ENCODE results near the gene UBXN11. TPM values are rescaled to one million over a fixed set of nuclear protein-coding genes. Genes with fewer than 3 reads are reported as not detected.
"Not testable (repeated sequence)": the region's sequence is repeated elsewhere in the genome, so short reads cannot be mapped to it uniquely, and the experiment has no call there.

UBXN11 gene
- total and polyA plus RNA-seq, 11 donors = 3.7 to 17.2 (median 8.0) TPM

- intact Hi-C loops (cut with DNase I) = no loop called here
- Histone ChIP-seq H3K27me3 (peaks cover 0 to 46% (median 19%) of the 10 kb centered on the region in 9 donors), H3K9me3 (no peaks in the 10 kb centered on the region), H3K27ac (no peak overlapping the region), H3K4me3 (no peak overlapping the region), H3K36me3 (no peaks in the 10 kb centered on the region), H3K4me1 (peaks cover 0 to under 1% (median 0%) of the 10 kb centered on the region in 12 donors)
- DNase-seq (no peak), ATAC-seq (no peak)
- TF ChIP-seq POLR2A (IDR thresholded peaks at IDR 0.05) = no peak
- no peak for TF ChIP-seq CTCF (IDR thresholded peaks at IDR 0.05)
- 76 to 82% (median 79%) methylated on average over 5 of the region's 5 CpGs for WGBS, 4 donors
Measured at GRCh38 chr1:26330276-26330675, 23.8 kb upstream of the UBXN11 start.

- peaks cover 0 to 37% (median 12%) of the 10 kb centered on the region in 9 donors for H3K27me3 ChIP-seq
- intact Hi-C loops (cut with DNase I) = loop anchor here in 4 of 10 donors (10.0 kb wide), 3 partner anchors 145 to 225 kb away; partner anchors contain the start of genes C1orf232 (in 2 of the 4) and ZNF593 (in 2 of the 4)
Measured at GRCh38 chr1:26329380-26329779, 22.9 kb upstream of the UBXN11 start.

GRCh38 chr1:26328597-26328996, 22.2 kb upstream of the UBXN11 start:
- Histone ChIP-seq H3K27me3 (peaks cover 0 to 29% (median 5%) of the 10 kb centered on the region in 9 donors), H3K27ac (no peak overlapping the region), H3K4me1 (no peaks in the 10 kb centered on the region), H3K9me3 (no peaks in the 10 kb centered on the region), H3K4me3 (no peak overlapping the region), H3K36me3 (no peaks in the 10 kb centered on the region)
- DNase-seq = no peak
- ATAC-seq = no peak
- intact Hi-C loops (cut with DNase I) = loop anchor here in 4 of 10 donors (10.0 kb wide), 3 partner anchors 144 to 224 kb away; partner anchors contain the start of genes C1orf232 (in 2 of the 4) and ZNF593 (in 2 of the 4)
- TF ChIP-seq CTCF (IDR thresholded peaks at IDR 0.05) (no peak), POLR2A (IDR thresholded peaks at IDR 0.05) (no peak)
- 64 to 75% (median 70%) methylated on average over 8 of the region's 8 CpGs for WGBS, 4 donors

More at GRCh38 chr1:26329380-26329779, 22.9 kb upstream of the UBXN11 start:
- not testable (repeated sequence) for H3K27ac ChIP-seq, ATAC-seq, H3K4me1 ChIP-seq, H3K36me3 ChIP-seq, H3K9me3 ChIP-seq, H3K4me3 ChIP-seq, DNase-seq
- 84 to 94% (median 90%) methylated on average over 4 of the region's 4 CpGs for WGBS, 4 donors

- no peaks in the 10 kb centered on the region for H3K9me3 ChIP-seq
- H3K27me3 ChIP-seq = peaks cover 0 to 25% (median 0%) of the 10 kb centered on the region in 9 donors
- WGBS, 4 donors = 76 to 82% (median 79%) methylated on average over 8 of the region's 8 CpGs
- no peak for TF ChIP-seq CTCF (IDR thresholded peaks at IDR 0.05)
- no peak for TF ChIP-seq POLR2A (IDR thresholded peaks at IDR 0.05)
- intact Hi-C loops (cut with DNase I) = loop anchor here in 4 of 10 donors (10.0 kb wide), 3 partner anchors 143 to 223 kb away; partner anchors contain the start of genes C1orf232 (in 2 of the 4) and ZNF593 (in 2 of the 4)
- no peaks in the 10 kb centered on the region for H3K4me1 ChIP-seq
- H3K36me3 ChIP-seq = no peaks in the 10 kb centered on the region
- H3K27ac ChIP-seq = no peak overlapping the region
- DNase-seq = no peak
- H3K4me3 ChIP-seq = no peak overlapping the region
- ATAC-seq = no peak
Measured at GRCh38 chr1:26327956-26328362, 21.5 kb upstream of the UBXN11 start.

Measured in heart left ventricle (tissue), 16 donors.